Body of pancreas (tissue), 4 donors: ENCODE data around the gene VOPP1.

ENCODE experiments used
- POLR2A ChIP-seq, 3 donors: fragments of 450-650 bp; IDR thresholded peaks; one replicate each; pipeline ENCODE4 v1.6.1; 2016; ENCODE audit warnings: antibody characterized with exemption in 3 of 3, mild to moderate bottlenecking in 2 of 3
- TF ChIP-seq, protein P1 (sequence below), 7 experiments: fragments of 450-650 bp in 4 of 7; fragments of 200-600 bp in 3 of 7; sonication (generic) in 3 of 7; IDR thresholded peaks; one replicate each; pipeline ENCODE4 v1.5.1; 2016 to 2019; ENCODE audit warnings: antibody characterized with exemption in 7 of 7

DNA sequence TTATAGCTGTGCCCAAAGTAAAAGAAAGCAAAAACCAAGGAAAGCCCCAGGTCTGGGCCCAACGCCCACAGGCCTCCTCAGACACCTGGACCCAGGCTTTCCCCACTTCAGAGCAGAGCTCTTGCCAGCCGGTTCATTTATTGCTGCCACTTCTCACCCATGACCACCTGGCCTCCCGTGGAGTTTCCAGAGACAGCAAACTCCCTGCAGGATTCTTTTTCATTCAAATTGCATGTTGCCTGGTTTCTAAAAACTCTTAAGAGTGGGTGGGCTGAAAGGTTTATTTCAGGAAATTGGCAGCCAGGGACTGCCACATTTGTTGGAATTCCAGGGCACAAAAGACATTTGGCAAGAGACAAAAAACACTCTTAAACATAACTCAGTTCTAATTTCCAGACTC is 4.7 kb downstream of the VOPP1 start:
- no peak for TF ChIP-seq POLR2A (IDR thresholded peaks at IDR 0.05)
- TF ChIP-seq, protein P1, sequence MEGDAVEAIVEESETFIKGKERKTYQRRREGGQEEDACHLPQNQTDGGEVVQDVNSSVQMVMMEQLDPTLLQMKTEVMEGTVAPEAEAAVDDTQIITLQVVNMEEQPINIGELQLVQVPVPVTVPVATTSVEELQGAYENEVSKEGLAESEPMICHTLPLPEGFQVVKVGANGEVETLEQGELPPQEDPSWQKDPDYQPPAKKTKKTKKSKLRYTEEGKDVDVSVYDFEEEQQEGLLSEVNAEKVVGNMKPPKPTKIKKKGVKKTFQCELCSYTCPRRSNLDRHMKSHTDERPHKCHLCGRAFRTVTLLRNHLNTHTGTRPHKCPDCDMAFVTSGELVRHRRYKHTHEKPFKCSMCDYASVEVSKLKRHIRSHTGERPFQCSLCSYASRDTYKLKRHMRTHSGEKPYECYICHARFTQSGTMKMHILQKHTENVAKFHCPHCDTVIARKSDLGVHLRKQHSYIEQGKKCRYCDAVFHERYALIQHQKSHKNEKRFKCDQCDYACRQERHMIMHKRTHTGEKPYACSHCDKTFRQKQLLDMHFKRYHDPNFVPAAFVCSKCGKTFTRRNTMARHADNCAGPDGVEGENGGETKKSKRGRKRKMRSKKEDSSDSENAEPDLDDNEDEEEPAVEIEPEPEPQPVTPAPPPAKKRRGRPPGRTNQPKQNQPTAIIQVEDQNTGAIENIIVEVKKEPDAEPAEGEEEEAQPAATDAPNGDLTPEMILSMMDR (IDR thresholded peaks at IDR 0.05) = no peak
